Measurements from ENCODE around the gene NFATC2. TPM values are rescaled to one million over a fixed set of nuclear protein-coding genes. Genes with fewer than 3 reads are reported as not detected.

Gene NFATC2
- total RNA-seq, 4 donors from 2014 or later: 4.1 to 51.5 (median 8.7) TPM

GRCh38 chr20:51416532-51417249 lies 125.8 kb downstream of the NFATC2 start:
- DNase-seq (ENCODE audit: low spot score) (no peak), ATAC-seq (ENCODE audit: low FRiP score) (no peak)
- no peak for TF ChIP-seq CTCF (IDR thresholded peaks at IDR 0.05)

- ATAC-seq (ENCODE audit: low FRiP score) (no peak), DNase-seq (ENCODE audit: low spot score) (no peak)
- no peak for TF ChIP-seq CTCF (IDR thresholded peaks at IDR 0.05)
These were observed 128.7 kb downstream of the NFATC2 start for GRCh38 chr20:51413857-51414256.

GRCh38 chr20:51412951-51413481 lies 129.5 kb downstream of the NFATC2 start:
- DNase-seq (ENCODE audit: low spot score) (no peak), ATAC-seq (ENCODE audit: low FRiP score) (peak; percentile 22)
- TF ChIP-seq CTCF (IDR thresholded peaks at IDR 0.05): no peak

- DNase-seq (ENCODE audit: low spot score) (no peak), ATAC-seq (ENCODE audit: low FRiP score) (peak; percentile 75)
- TF ChIP-seq CTCF (IDR thresholded peaks at IDR 0.05): no peak
These were observed 130.1 kb downstream of the NFATC2 start for GRCh38 chr20:51412333-51412871.

GRCh38 chr20:51411870-51412269 lies 130.6 kb downstream of the NFATC2 start:
- DNase-seq (ENCODE audit: low spot score) (no peak), ATAC-seq (ENCODE audit: low FRiP score) (no peak)
- no peak for TF ChIP-seq CTCF (IDR thresholded peaks at IDR 0.05)

- DNase-seq (ENCODE audit: low spot score) (no peak), ATAC-seq (ENCODE audit: low FRiP score) (no peak)
- TF ChIP-seq CTCF (IDR thresholded peaks at IDR 0.05): no peak
These were observed 131.8 kb downstream of the NFATC2 start for GRCh38 chr20:51410586-51411325.

Data from omental fat pad (tissue), 4 donors.